HAP-1 (cell line): ENCODE data around the gene NOS1AP.

Experiments used
- DNase-seq, 2 experiments: peaks; one replicate each; pipeline ENCODE4 v3.0.0-alpha.2; 2016 to 2020; ENCODE audit warnings: low spot score in 2 of 2
- H3K27me3 ChIP-seq: fragments of 250-450 bp; sonication (Bioruptor Pico); 2 replicates; pipeline ENCODE4 v1.5.1; 2020; ENCODE audit warnings: low read depth, mild to moderate bottlenecking, moderate library complexity
- H3K36me3 ChIP-seq: fragments of 250-450 bp; sonication (Bioruptor Pico); replicated peaks from 2 replicates; pipeline ENCODE4 v1.5.1; 2020; ENCODE audit warnings: mild to moderate bottlenecking
- H3K4me1 ChIP-seq: fragments of 250-450 bp; sonication (Bioruptor Pico); 2 replicates; pipeline ENCODE4 v1.5.1; 2020; ENCODE audit warnings: mild to moderate bottlenecking
- H3K4me3 ChIP-seq: fragments of 250-450 bp; sonication (Bioruptor Pico); 2 replicates; pipeline ENCODE4 v1.5.1; 2020; ENCODE audit warnings: mild to moderate bottlenecking, moderate library complexity
- H3K9me3 ChIP-seq: fragments of 250-450 bp; sonication (Bioruptor Pico); 2 replicates; pipeline ENCODE4 v1.5.1; 2020; ENCODE audit warnings: mild to moderate bottlenecking, moderate library complexity
- in situ Hi-C: fragments of 300-500 bp; cut with MboI; formaldehyde crosslinking; loops from 3 replicates; pipeline ENCODE4 v1.14.3; 2020; ENCODE audit warnings: low sequenced_read_pairs, inconsistent platforms, mixed read lengths

Gene NOS1AP

GRCh38 chr1:162253790-162254189, 184.3 kb downstream of the NOS1AP start:
- Histone ChIP-seq H3K4me1 (peaks cover 5% of the 10 kb centered on the region), H3K9me3 (no peaks in the 10 kb centered on the region), H3K4me3 (no peak overlapping the region), H3K27me3 (no peaks in the 10 kb centered on the region), H3K36me3 (no peaks in the 10 kb centered on the region)
- DNase-seq, result no peak
- in situ Hi-C loops, result no loop called here

GRCh38 chr1:162256287-162256686, 186.8 kb downstream of the NOS1AP start:
- no peaks in the 10 kb centered on the region for H3K36me3 ChIP-seq
- no peak overlapping the region for H3K4me3 ChIP-seq
- no peaks in the 10 kb centered on the region for H3K9me3 ChIP-seq
- peak in 1 of 2 experiments; percentile 8 for DNase-seq
- in situ Hi-C loops, result no loop called here
- no peaks in the 10 kb centered on the region for H3K4me1 ChIP-seq
- H3K27me3 ChIP-seq, result no peaks in the 10 kb centered on the region

GRCh38 chr1:162258394-162258793, 188.9 kb downstream of the NOS1AP start:
- Histone ChIP-seq H3K4me1 (no peaks in the 10 kb centered on the region), H3K9me3 (no peaks in the 10 kb centered on the region), H3K4me3 (no peak overlapping the region), H3K36me3 (no peaks in the 10 kb centered on the region), H3K27me3 (peaks cover 5% of the 10 kb centered on the region)
- in situ Hi-C loops, result no loop called here
- no peak for DNase-seq

GRCh38 chr1:162259894-162260455, 190.5 kb downstream of the NOS1AP start:
- no peak for DNase-seq
- no peaks in the 10 kb centered on the region for H3K9me3 ChIP-seq

GRCh38 chr1:162264108-162264507, 194.6 kb downstream of the NOS1AP start:
- in situ Hi-C loops, result no loop called here
- Histone ChIP-seq H3K27me3 (peaks cover 5% of the 10 kb centered on the region), H3K4me1 (no peaks in the 10 kb centered on the region), H3K36me3 (no peaks in the 10 kb centered on the region), H3K9me3 (no peaks in the 10 kb centered on the region), H3K4me3 (no peak overlapping the region)
- DNase-seq, result no peak

More at GRCh38 chr1:162259894-162260455, 190.5 kb downstream of the NOS1AP start:
- Histone ChIP-seq H3K27me3 (peaks cover 5% of the 10 kb centered on the region), H3K4me1 (no peaks in the 10 kb centered on the region), H3K4me3 (no peak overlapping the region), H3K36me3 (no peaks in the 10 kb centered on the region)
- in situ Hi-C loops, result no loop called here

- no peaks in the 10 kb centered on the region for H3K4me1 ChIP-seq
- H3K36me3 ChIP-seq, result no peaks in the 10 kb centered on the region
- no peaks in the 10 kb centered on the region for H3K9me3 ChIP-seq
- no peak for DNase-seq
- peaks cover 5% of the 10 kb centered on the region for H3K27me3 ChIP-seq
- H3K4me3 ChIP-seq, result no peak overlapping the region
- in situ Hi-C loops, result no loop called here
Measured at GRCh38 chr1:162265983-162266382, 196.5 kb downstream of the NOS1AP start.

- no peaks in the 10 kb centered on the region for H3K4me1 ChIP-seq
- H3K27me3 ChIP-seq, result no peaks in the 10 kb centered on the region
- H3K4me3 ChIP-seq, result no peak overlapping the region
- no peak for DNase-seq
- no peaks in the 10 kb centered on the region for H3K9me3 ChIP-seq
- in situ Hi-C loops, result loop anchor here (10.0 kb wide), 1 partner anchor 215 kb away; no protein-coding TSS in a partner anchor
- no peaks in the 10 kb centered on the region for H3K36me3 ChIP-seq
Measured at GRCh38 chr1:162270016-162270770, 200.7 kb downstream of the NOS1AP start.

- Histone ChIP-seq H3K4me1 (no peaks in the 10 kb centered on the region), H3K9me3 (no peaks in the 10 kb centered on the region), H3K36me3 (no peaks in the 10 kb centered on the region), H3K27me3 (no peaks in the 10 kb centered on the region), H3K4me3 (no peak overlapping the region)
- DNase-seq, result no peak
- in situ Hi-C loops, result loop anchor here (10.0 kb wide), 1 partner anchor 217 kb away; no protein-coding TSS in a partner anchor
Measured at GRCh38 chr1:162271972-162272371, 202.5 kb downstream of the NOS1AP start.

GRCh38 chr1:162272419-162272818, 202.9 kb downstream of the NOS1AP start:
- no peaks in the 10 kb centered on the region for H3K9me3 ChIP-seq
- no peaks in the 10 kb centered on the region for H3K4me1 ChIP-seq
- H3K4me3 ChIP-seq, result no peak overlapping the region
- DNase-seq, result no peak
- H3K27me3 ChIP-seq, result no peaks in the 10 kb centered on the region
- H3K36me3 ChIP-seq, result no peaks in the 10 kb centered on the region
- in situ Hi-C loops, result loop anchor here (10.0 kb wide), 1 partner anchor 218 kb away; no protein-coding TSS in a partner anchor

GRCh38 chr1:162275622-162276175, 206.2 kb downstream of the NOS1AP start:
- in situ Hi-C loops, result loop anchor here (10.0 kb wide), 1 partner anchor 221 kb away; no protein-coding TSS in a partner anchor

GRCh38 chr1:162276493-162276892, 207.0 kb downstream of the NOS1AP start:
- in situ Hi-C loops, result loop anchor here (10.0 kb wide), 1 partner anchor 222 kb away; no protein-coding TSS in a partner anchor
- no peaks in the 10 kb centered on the region for H3K9me3 ChIP-seq
- H3K27me3 ChIP-seq, result no peaks in the 10 kb centered on the region
- no peak overlapping the region for H3K4me3 ChIP-seq
- peak in 1 of 2 experiments; percentile 39 for DNase-seq
- H3K36me3 ChIP-seq, result no peaks in the 10 kb centered on the region
- no peaks in the 10 kb centered on the region for H3K4me1 ChIP-seq

More at GRCh38 chr1:162275622-162276175, 206.2 kb downstream of the NOS1AP start:
- no peak for DNase-seq
- H3K4me3 ChIP-seq, result no peak overlapping the region
- H3K9me3 ChIP-seq, result no peaks in the 10 kb centered on the region
- H3K27me3 ChIP-seq, result no peaks in the 10 kb centered on the region
- no peaks in the 10 kb centered on the region for H3K4me1 ChIP-seq
- H3K36me3 ChIP-seq, result no peaks in the 10 kb centered on the region

GRCh38 chr1:162279136-162279498, 209.6 kb downstream of the NOS1AP start:
- no peak overlapping the region for H3K4me3 ChIP-seq
- no peak for DNase-seq
- in situ Hi-C loops, result loop anchor here (10.0 kb wide), 1 partner anchor 224 kb away; no protein-coding TSS in a partner anchor
- H3K36me3 ChIP-seq, result no peaks in the 10 kb centered on the region
- H3K9me3 ChIP-seq, result no peaks in the 10 kb centered on the region
- H3K27me3 ChIP-seq, result no peaks in the 10 kb centered on the region
- H3K4me1 ChIP-seq, result no peaks in the 10 kb centered on the region

- H3K27me3 ChIP-seq, result no peaks in the 10 kb centered on the region
- DNase-seq, result no peak
- in situ Hi-C loops, result no loop called here
- H3K4me1 ChIP-seq, result no peaks in the 10 kb centered on the region
- no peaks in the 10 kb centered on the region for H3K36me3 ChIP-seq
- H3K4me3 ChIP-seq, result no peak overlapping the region
- no peaks in the 10 kb centered on the region for H3K9me3 ChIP-seq
Measured at GRCh38 chr1:162281426-162281825, 211.9 kb downstream of the NOS1AP start.

GRCh38 chr1:162283657-162284056, 214.2 kb downstream of the NOS1AP start:
- no peak for DNase-seq

More at GRCh38 chr1:162283657-162284056, 214.2 kb downstream of the NOS1AP start:
- no peaks in the 10 kb centered on the region for H3K27me3 ChIP-seq
- no peaks in the 10 kb centered on the region for H3K4me1 ChIP-seq
- H3K36me3 ChIP-seq, result no peaks in the 10 kb centered on the region
- in situ Hi-C loops, result no loop called here
- no peaks in the 10 kb centered on the region for H3K9me3 ChIP-seq
- no peak overlapping the region for H3K4me3 ChIP-seq
